Measurements from ENCODE around the gene TMEM41B. TPM values are rescaled to one million over a fixed set of nuclear protein-coding genes. Genes with fewer than 3 reads are reported as not detected.

Gene TMEM41B
- total and polyA plus RNA-seq, 4 donors: 11.8 to 52.0 (median 23.3) TPM

- H3K36me3 ChIP-seq (ENCODE audit: control insufficient read depth in 4 of 4, insufficient read depth in 3 of 4, low read depth in 1 of 4, low read length in 3 of 4): no peaks in the 10 kb centered on the region
- peak within 1 kb of the TSS; percentile 72 to 91 (median 91) for H3K4me3 ChIP-seq (ENCODE audit: low read depth in 1 of 3, low read length in 3 of 3)
- TF ChIP-seq REST (IDR thresholded peaks at IDR 0.05) (peak; percentile 45), EGR1 (IDR thresholded peaks at IDR 0.05; ENCODE audit: low read depth in 2 of 2) (peak in 1 of 2 donors; percentile 37), HNF4A (conservative IDR thresholded peaks at IDR 0.05) (peak in 1 of 2 donors; percentile 12), NR2F2 (IDR thresholded peaks at IDR 0.05) (no peak), YY1 (IDR thresholded peaks at IDR 0.05) (peak; percentile 45), RAD21 (IDR thresholded peaks at IDR 0.05) (no peak), SP1 (IDR thresholded peaks at IDR 0.05) (no peak), JUND (IDR thresholded peaks at IDR 0.05) (peak; percentile 49 to 60)
- DNase-seq (ENCODE audit: low spot score): peak; percentile 76
- H3K4me1 ChIP-seq (ENCODE audit: control insufficient read depth in 4 of 4, insufficient read depth in 4 of 4, low read length in 3 of 4): peaks cover 0 to 8% (median 0%) of the 10 kb centered on the region in 4 donors
- peak within 1 kb of the TSS; percentile 94 to 95 for H3K27ac ChIP-seq (ENCODE audit: low read depth in 1 of 2, low read length in 2 of 2)
- H3K9me3 ChIP-seq (ENCODE audit: control insufficient read depth in 4 of 4, low read length in 3 of 4): no peaks in the 10 kb centered on the region
- peak within 1 kb of the TSS; percentile 89 to 98 for H3K9ac ChIP-seq (ENCODE audit: low read depth in 1 of 2, low read length in 2 of 2)
- no peaks in the 10 kb centered on the region for H3K27me3 ChIP-seq (ENCODE audit: control insufficient read depth in 4 of 4, insufficient read depth in 4 of 4, low read length in 3 of 4)
- WGBS: 7% methylated on average over 63 of the region's 63 CpGs
Measured at GRCh38 chr11:9265211-9266131, 48.9 kb downstream of the TMEM41B start, which contains the start of gene DENND5A. Gene DENND5A, minus strand, starts transcription at chr11:9265350. Its CDS starts 281 bp downstream, at chr11:9265069.

GRCh38 chr11:9264316-9265210, 49.8 kb downstream of the TMEM41B start:
- H3K9me3 ChIP-seq (ENCODE audit: control insufficient read depth in 4 of 4, low read length in 3 of 4): no peaks in the 10 kb centered on the region
- TF ChIP-seq ATF3 (IDR thresholded peaks at IDR 0.05) (no peak), YY1 (IDR thresholded peaks at IDR 0.05) (peak; percentile 46), REST (IDR thresholded peaks at IDR 0.05) (no peak)
- no peaks in the 10 kb centered on the region for H3K27me3 ChIP-seq (ENCODE audit: control insufficient read depth in 4 of 4, insufficient read depth in 4 of 4, low read length in 3 of 4)
- H3K4me1 ChIP-seq (ENCODE audit: control insufficient read depth in 4 of 4, insufficient read depth in 4 of 4, low read length in 3 of 4): peaks cover 0 to 11% (median under 1%) of the 10 kb centered on the region in 4 donors
- under 1% methylated on average over 76 of the region's 76 CpGs for WGBS
- no peaks in the 10 kb centered on the region for H3K36me3 ChIP-seq (ENCODE audit: control insufficient read depth in 4 of 4, insufficient read depth in 3 of 4, low read depth in 1 of 4, low read length in 3 of 4)
- peak overlapping the region; percentile 94 to 95 for H3K27ac ChIP-seq (ENCODE audit: low read depth in 1 of 2, low read length in 2 of 2)
- H3K4me3 ChIP-seq (ENCODE audit: low read depth in 1 of 3, low read length in 3 of 3): peak overlapping the region; percentile 57 to 91 (median 91)
- peak overlapping the region; percentile 79 to 89 for H3K9ac ChIP-seq (ENCODE audit: low read depth in 1 of 2, low read length in 2 of 2)
- peak; percentile 46 for DNase-seq (ENCODE audit: low spot score)

All from liver (tissue), 9 donors.